GM19438 (cell line): ENCODE results near the gene CXorf58.
"Not testable (repeated sequence)": the region's sequence is repeated elsewhere in the genome, so short reads cannot be mapped to it uniquely, and the experiment has no call there.

Source experiments
- ATAC-seq: cut with Tn5 transposase; IDR thresholded peaks from one replicate; pipeline ENCODE4 v1.9.1; 2021; ENCODE audit warnings: low read depth; ENCODE audit not compliant: unreplicated experiment

The CXorf58 gene

DNA sequence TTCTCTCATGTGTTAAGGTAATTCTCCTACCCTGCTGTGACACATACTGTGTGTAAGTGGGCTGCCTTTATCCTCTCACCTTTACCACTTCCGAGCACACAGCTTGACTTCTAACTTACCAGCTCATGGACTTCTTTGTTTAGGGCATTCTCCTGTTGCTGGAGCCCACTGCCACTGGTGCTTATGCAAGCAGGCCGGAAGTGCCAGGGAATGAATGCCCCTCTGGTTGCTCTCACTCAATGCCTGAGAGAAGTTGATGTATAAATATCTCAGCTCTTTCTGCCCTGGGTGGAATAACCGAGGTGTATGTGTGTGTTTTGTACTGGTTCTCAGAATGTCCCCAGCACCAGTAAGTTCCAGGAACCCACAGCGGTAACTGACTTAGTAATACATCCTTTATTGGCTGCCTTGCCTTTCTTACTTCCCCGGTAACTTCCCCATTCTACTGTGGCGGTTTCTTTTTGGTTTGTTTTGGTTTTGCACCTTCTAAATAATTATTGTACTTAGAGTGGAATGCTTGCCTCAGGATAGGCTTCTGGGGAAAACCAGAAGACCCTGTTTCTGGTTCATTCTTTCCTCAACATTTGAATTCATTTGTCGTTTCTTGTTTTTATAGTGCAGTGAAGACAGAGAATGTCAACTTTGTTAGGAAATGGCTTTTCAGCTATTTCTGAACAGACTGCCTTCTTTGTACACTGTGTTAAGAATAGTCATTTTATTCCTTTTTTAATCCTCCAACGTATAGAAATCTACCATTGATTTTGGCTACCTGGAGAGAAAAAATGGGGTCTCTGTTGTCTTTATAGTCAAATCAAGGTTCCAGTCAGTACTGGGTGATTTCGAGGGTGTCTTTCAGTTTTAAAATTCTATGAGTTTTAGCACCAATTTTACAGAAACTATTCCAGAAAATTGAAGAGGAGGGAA, 45.4 kb downstream of the CXorf58 start:
- peak; percentile 89 for ATAC-seq

DNA sequence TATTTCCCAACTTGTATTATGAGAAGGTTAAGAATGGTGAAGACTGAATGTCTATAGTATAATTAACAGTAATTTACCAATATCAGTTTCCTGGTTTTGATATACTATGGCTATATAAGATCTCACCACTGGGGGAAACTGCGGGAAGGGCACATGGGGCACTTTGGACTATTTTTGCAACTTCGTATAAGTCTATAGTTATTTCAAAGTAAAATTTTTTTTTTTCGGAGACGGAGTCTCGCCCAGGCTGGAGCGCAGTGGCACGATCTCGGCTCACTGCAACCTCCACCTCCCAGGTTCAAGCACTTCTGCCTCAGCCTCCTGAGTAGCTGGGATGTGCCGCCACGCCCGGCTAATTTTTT, 46.1 kb downstream of the CXorf58 start:
- no peak for ATAC-seq

DNA sequence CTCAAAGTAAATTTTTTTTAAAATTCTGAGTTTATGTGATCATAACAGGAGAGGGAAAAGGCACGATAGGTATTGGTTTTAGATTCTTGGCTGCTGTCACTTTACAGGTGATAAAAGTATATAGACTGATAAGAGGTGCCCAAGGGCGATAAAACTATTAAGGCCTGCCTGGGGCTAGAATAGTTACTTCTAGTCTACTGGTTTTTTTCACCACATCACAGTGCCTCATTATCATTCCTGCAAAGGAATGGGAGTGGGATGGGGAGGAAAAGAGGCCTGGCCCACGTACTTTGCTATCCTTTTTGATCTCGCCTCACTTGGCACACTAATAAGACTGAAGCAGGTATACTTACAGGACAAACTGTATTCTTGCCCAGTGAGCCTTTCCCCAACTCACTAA, 46.6 kb downstream of the CXorf58 start:
- ATAC-seq, result no peak

DNA sequence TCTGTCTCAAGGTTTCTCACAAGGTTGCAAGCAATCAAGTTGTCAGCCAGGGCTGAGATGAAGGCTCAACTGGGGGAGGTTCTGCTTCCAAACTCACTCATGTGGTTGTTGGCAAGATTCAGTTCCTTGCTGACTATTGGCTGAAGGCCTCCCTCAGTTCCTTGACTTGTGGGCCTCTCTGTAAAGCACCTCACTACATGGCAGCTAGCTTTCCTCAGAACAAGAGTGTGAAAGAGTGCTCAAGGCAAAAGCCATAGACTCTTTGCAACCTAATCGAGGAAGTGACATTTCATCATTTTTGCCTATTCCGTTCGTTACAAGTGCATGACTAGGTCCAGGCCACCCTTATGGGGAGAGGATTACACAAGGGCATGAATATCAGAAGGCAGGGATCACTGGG, 52.0 kb downstream of the CXorf58 start:
- ATAC-seq, result no peak

DNA sequence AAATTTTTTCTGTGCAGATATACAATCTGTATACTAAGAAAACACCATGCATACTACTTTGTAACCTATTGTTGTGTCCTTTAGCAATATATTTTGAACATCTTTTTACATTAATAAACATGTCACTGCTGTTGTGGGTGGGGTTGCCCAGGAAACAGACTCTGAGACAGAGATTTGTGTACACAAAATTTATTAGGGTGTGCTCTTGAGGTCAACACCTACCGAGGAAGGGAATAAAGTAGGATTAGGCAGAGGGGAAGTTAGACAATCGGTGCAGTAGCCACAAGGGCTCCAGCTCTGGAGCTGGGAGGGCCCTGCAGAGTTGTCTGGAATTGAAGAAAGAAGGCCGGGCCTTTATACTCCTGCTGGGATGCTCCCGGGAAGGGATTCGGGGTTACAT, 56.4 kb downstream of the CXorf58 start:
- ATAC-seq, result no peak

DNA sequence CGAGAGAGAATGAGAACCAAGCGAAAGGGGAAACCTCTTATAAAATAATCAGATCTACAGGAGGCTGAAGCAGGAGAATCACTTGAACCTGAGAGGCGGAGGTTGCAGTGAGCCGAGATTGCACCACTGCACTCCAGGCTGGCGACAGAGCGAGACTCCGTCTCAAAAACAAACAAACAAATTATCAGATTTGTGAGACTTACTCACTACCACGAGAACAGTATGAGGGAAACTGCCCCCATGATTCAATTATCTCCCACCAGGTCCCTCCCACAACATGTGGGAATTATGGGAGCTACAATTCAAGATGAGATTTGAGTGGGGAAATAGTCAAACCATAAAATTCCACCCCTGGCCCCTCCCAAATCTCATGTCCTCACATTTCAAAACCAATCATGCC, 57.8 kb downstream of the CXorf58 start:
- ATAC-seq, result not testable (repeated sequence)

DNA sequence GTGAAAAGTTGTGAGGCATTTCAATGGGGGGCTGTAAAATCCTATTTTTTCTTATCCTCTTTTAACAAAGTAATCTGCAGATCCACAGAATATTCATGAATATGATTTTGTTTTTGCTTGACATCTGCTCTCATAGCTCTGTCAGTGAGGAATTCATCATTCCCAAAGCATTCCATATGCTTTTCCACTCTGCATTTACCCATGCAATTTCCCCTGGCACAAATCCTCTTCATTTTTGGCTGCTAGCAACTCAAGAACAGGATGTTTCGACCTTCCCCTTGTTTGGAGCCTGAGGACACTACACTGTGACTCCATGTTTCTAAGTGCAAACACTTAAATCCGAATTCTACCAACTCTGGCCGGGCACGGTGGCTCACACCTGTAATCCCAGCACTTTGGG, 70.7 kb downstream of the CXorf58 start:
- ATAC-seq, result no peak

DNA sequence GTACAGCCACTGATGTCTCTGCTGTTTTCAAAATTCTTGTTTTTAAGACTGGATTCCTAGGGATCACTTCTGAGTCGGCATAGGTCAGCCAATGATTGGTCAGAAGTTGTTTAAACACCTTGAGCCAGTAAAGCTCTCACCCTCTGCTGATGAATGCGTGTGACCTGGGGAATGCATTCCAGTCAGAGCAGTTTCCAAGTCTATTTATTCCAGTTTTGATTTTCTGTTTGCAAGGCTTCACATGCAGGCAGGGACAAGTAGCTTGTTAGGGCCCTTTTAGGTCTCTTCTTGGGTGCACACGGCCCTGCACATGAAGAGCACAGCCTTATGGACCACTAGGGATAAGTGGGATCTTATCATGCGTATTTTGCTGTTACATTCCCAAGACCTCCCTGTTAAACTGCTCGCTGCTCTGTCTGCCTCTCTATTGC, 72.2 kb downstream of the CXorf58 start:
- ATAC-seq, result no peak

DNA sequence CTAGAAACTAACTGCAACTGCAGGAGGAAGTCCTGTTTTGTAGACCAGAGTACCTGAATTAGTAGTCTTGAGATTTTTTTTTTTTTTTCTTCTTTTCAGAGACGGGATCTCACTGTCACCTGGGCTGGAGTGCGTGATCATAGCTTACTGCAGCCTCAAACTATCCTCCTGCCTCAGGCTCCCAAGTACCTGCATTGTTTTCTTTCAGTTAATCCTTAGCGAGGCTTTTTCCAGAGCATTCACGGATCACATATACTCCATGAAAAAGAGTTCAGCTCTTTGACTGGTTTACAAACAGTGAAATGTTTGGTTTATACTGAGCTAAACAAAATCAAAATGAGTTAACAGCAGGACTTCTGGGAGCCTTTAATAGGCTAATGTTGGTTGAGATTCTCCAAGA, 73.4 kb downstream of the CXorf58 start:
- no peak for ATAC-seq

DNA sequence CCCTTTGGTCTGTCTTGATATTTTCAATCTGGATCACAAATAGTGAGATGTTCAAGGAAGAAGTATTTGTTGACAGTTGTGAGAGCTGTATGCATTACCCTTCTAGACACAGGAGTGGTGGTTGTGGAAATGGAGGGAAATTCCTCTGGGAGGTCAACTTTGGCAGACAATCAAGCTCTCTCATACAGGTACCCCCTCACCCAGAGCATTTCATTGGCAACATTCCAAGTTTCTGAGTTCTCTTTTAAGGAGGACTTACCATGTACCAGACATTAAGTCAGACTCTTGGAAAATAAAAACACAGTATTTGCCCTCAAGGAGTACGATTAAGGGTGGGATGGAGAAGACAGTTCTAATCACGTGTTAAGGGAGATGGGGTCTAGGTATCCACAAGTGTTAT, 73.9 kb downstream of the CXorf58 start:
- no peak for ATAC-seq

DNA sequence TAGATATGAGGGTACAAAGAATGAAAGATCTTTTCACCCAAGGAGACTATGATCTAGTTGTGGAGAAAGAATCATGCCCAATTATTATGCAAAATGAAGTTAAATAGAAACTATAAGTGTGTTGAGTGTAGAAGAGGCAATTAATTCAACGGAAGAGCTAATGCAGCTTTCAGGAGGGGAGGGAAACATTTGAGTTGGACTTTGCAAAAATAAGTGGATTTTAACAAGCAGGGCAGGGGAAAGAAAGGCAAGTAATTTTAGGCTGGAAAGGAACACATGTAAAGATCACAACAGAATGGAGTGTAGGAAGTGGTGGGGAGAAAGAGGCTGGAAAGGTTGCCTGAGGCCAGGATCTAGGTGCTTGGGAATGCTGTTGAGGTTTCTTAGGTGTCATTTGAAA, 75.1 kb downstream of the CXorf58 start:
- no peak for ATAC-seq
